Amygdala (tissue), 56 donors: Measurements from ENCODE around the gene C1orf167.

Source experiments
- DNase-seq, 56 donors: peaks; one replicate each; lab custom pipeline; 2025; lab: John Stamatoyannopoulos, UW

C1orf167 gene

DNA sequence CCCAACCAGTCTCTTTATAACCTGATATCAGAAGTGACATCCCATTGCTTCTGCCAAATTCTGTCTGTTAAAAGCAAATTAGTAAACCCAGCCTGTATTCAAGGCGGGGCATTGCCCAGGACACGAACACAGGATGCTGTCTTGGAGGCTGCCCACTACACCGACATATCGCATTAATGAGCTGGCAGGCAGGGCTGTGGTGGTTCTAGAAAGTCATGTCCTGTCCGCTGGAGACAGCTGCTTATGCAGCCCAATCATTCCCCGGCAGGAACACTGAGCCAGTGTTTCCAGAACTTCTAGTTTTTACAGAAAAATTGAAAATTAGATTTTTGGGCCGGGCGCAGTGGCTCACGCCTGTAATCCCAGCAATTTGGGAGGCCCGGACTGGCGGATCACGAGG, 19.3 kb downstream of the C1orf167 start:
- DNase-seq, result no peak

DNA sequence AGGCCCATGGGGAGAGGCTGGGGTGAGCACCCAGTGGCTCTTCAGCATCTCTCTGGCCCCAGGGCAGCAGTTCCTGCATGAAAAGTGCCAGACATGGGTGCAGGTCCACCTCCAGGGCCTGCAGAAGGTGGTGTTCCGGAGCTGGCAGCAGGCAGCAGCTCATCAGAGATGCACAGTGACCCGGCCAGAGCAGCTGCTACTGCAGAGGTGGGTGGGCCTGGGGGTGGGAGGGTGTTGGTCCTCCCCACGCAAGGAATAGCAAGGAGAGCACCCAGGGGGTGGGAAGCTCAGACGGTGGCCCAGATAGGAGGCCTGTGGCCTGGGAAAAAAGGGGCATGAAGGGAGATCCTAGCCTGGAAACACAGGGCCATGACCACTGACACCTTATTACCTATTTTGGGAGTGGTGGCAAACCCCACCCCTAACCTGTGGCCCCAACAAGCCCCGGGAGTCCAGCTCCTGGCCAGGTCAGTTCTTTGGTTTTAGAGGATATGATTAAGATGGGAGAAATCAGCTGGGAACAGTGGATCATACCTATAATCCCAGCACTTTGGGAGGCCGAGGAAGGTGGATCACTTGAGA, 20.2 kb downstream of the C1orf167 start:
- no peak for DNase-seq

DNA sequence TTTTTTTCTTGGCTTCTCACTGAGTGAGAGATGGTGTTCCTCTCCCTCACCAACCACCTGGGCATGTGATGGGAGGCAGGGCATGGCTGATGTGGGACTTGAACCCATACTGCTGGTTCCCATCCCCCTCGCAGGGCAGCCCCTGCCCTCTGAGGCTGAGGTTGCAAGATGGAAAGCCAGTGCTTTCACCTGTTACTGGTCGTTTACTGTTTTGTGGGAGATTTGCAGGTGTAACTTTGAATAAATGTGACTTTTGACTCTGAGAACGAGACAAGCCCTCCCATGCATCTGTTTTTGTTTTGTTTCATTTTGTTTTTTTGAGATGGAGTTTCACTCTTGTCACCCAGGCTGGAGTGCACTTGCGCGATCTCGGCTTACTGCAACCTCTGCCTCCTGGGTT, 21.6 kb downstream of the C1orf167 start:
- no peak for DNase-seq

DNA sequence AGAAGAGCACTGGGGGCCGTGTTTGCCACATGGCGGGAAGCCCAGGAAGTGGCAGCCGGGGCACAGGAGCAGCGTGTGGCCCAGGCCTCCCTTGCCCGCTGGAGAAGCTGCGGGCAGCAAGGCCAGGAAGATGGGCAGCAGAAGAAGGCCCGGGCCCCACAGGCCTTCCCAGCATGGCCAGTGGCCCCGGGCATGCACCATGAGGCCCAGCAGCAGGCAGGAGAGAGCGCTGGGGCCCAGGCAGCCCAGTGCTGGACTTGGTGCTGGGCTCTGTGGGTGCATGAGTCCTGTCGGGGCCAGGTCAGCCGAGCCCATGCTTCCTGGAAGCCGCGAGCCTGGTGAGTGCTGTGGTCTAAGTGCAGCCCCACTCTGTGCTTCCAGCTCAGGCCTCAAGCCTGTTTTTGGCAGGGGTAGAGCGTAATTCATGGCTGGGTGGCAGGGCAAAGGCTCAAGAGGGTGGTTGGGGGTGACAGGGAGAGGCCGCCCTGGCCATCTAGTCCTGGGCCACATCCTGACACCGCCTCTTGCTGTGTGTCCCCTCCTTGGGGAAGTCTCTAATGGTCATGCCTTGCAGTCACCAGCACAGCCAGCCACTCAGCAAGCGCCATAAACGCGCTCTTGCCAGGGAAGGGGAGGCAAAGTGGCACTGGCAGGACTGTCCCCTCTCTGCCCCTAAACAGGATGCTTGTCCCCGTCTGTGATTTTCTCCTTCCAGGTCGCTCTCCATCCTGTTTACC, 22.4 kb downstream of the C1orf167 start:
- no peak for DNase-seq

DNA sequence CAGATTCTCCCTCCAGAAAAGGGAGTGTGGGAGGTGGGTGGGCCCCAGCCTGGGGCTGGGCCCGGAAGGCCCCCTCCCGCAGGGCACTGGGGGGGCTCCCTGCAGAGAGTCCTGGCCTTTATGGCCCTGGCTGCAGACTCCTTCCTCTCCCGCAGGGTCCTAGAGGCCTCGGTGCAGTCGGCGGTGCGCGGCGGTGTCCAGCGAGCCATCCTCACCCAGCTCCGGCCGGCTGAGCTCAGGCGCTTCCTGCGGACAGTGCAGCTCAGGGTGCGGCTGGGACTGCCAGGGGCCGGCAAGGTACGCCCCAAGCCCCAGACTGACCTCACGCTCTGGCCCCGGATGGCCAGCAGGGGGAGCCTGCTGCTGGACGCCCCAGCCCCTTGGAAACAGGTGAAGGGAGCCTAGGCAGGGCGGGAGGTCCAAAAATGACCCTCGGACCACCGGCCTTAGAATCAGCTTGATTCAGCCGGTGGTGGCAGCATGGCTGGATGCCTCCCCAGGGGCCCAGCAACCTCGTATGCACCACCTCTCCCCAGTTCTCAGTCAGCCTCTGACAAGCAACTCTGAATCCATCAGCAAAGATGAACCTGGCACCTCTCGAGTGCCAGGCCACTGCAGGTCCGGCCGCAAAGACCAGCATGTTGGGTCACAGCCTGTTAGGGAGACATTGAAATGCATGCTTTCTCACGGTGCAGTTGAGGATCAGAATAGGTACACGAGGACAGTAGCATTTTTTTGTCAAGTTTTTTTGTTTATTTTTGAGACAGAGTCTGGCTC, 23.2 kb downstream of the C1orf167 start:
- DNase-seq, result peak in 29 of 56 donors; percentile 11 to 70 (median 33)

DNA sequence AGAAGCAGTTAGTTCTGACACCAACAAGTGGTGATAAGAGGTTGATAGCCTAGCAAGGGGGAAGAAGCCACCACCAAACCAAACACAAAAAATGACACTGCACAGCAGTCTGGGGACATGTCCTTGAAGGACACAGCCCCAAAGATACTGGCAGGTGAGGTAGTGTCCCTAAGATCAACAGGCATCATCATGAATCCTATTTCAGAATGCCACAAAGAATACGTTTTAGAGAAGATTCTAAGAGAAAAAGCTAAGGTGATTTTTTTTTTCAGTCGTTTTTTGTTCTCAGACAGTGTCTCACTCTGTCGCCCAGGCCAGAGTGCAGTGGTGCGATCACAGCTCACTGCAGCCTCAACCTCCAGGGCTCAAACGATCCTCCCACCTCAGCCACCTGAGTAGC, 24.2 kb downstream of the C1orf167 start:
- DNase-seq, result no peak

DNA sequence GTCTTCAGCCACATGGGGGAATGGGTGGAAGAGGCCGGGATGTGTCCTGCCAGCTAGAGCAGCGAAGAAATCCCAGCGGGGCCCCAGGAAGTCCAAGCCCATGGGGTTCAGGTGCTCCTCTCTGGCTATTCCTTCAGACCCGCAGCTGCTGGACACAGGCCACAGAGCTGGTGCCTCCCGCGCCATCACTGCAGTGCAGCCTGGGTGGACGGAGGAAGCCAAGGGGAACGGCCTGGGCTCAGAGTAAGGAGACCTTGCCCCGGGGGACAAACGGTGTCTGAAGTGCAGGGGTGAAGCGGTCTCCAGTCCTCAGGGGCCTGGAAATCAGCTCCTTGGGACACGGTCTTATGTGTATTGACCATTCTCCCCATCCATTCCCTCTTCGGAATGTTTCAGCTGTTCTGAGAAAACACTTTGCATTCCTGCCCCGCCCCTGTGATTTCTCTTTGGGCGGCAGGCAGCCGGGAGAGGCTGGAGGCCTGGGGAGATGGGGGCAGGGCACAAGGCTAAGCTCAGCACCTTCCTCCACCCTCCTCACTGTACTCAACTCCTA, 25.3 kb downstream of the C1orf167 start:
- peak in 1 of 56 donors; percentile 12 for DNase-seq

DNA sequence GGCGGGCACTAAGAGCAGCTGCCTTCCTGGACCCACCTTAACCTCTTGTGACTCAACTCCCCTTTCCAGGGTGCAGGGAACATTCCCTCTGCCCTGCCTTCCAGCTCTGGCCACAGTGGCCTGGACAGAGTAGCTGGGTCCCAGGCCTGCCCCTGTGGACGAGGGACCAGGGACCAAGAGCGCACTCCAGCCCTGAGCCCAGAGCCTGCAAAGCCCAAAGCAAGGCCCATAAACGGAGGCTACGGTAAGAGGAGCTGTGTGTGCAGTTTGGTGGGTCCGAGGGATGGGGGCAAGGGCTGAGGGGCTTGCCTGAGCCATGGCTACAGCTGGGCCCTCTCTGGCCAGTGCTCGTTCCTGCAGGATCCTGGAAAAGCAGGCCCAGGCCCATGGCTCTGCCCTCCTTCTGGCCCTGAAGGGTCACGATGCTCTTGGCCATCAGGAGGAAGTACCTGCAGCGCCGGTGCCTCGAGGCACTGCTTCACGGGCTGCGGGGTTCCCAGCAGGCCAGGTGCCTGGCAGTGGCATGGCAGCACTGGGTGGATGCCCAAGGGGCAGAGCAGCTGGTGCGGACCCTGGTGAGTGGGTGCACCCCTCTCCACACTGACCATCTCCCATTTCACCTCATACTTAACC, 25.9 kb downstream of the C1orf167 start:
- no peak for DNase-seq

DNA sequence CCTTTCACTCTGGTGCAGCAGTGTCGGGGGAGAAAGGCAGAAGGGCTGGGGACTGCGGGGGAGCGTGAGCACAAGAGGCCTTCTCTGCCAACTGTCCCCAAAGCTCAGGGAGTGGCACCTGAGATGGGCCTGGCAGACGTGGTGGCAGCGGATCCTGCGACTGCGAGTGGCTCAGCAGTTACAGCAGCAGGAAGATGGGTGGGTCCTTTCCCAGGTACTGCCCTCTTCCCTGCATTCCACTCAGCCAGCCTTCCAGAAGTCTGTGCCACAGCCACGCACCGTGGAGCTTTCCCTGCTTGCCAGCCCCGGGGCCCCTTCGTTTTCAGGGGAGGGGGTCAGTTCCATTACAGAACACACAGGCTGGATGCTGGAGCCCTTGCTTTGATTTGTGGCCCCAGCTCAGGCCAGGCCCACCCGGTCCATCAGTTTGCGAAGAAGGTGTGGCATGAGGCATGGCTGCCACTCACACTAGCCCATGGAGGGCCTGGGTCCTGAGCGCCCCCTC, 26.6 kb downstream of the C1orf167 start:
- DNase-seq, result no peak

DNA sequence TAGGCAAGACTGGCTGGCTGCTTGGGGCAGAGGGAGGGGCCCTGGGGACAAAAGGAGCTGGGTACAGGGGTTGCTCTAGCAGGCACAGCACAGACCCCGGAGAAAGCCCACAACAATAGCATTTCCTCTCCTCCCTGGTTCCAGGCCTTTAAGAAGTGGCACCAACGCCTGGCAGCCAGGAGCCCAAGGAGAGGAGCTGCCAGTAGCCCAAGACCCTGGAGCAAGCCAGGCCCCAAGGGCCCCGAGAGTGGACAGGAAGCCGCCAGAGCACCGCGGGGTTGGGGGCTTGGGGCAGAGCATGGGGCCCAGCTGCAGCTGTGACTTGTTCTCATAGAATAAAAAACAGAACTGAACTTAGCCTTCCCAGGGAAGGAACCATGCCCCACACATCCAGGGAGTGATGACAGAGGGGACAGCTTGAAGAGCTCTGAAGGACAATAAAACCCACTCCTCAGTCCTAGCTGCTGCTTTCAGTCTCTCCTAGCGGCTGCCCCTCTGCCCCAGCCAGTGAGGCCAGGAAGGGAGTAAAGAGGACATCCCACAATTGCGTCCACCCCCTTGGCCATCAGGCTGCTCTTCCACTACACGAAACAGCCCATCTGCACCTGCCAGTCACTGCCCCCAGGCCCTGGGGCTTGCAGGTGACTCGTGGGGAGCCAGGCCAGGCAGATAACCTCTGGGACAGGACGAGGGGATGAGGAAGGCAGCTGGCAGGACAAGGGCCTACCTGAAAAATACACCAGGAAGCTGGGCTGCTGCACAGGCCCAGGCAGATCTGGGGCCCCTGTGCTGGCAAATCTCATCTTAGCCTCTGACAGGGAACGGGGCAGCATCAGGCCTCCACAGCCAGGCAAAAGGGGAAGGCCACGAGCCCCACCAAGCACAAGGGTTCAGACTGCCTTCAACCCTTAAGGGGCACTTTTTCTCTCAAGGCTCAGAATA, 27.4 kb downstream of the C1orf167 start:
- no peak for DNase-seq

DNA sequence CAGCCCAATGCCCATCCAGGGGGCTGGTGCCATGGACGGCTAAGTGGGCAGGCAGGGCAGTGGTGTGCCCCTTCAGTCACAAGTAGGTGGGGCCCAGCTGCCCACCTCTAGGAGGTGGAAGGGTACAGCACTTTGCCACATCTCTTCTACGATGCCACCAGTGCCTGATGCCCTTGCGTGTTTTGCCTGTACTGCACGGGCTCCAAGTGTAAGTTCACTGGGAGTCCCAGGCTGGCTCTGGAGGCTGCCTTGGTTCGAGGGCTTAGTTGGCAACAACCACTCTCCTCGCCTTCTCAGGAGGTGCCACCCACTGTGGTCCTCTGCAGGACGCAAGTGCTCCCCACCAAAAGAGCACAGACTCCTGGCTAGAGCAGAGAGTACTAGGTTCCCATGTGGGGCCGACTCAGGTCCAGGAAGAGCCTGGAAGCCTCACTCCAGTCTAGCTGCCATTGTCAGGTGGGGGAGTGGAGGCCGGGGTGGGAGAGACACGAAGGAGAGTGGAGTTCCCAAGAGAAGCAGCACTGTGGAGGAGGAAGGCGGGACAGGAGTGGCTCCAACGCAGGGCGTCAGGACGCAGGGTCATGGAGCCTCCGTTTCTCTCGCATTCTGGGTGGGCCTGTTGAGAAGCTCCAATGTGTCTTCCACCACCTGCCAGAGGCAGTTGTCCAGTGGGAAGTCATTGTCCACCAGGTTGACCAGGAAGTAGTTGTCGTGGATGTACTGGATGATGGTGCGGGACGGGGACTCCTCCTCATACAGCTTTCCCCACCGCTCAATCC, 28.3 kb downstream of the C1orf167 start:
- DNase-seq, result no peak

DNA sequence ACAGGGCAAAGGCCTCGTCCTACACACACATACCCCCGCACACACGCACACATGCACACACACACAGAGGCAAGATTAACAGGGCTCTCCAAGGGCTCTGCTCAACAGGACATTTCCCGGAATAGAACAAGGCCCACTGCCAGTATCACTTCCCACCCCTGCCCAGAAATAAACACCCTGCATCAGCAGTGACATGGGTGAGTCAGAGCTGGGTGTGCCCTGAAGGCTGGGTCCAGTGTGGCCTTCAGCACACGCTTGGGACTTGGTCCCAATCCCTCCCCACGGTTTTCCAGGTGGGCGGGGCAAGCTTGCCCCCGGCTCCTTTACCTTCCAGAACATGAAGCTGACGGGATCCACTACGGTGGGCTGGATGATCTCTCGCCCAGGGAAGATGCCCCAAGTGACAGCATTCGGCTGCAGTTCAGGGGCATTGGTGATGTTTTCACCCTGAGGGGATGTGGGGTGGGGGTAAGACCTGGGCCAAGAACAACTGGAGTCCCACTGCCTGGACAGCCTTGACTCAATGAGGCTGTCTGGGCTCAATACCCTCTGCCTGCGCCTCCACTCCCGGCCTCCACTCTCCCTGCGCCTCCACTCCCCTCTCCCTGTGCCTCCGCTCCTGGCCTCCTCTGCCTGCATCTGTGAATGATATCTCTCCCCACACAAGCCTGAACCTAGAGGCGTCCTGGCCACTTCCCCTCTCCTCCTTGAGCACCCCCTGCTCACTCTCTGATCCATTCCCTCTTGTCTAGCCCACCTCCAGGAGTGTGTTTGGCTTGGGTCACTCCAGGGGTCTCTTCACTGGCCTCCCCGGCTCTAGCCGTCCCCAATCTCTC, 29.1 kb downstream of the C1orf167 start:
- DNase-seq, result peak in 40 of 56 donors; percentile 10 to 84 (median 46)

DNA sequence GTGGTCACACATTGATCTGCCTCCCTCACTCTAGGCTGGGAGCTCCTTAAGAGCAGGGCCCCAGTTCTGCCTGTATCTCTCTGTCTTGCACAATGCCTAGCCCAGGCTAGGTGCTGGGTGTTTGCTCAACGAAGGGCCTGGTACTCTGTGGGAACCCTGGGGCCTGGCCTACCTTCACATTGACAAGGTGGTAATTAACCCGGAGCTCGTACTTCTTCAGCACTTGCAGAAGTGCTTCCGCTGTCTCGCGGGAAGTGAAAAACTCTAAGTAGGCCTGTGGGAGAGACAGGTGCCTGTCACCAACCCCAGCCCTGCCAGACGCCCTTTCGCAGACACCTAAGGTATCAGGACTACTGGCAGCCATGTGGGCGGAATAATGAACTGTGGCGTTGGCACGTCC, 30.1 kb downstream of the C1orf167 start:
- no peak for DNase-seq

DNA sequence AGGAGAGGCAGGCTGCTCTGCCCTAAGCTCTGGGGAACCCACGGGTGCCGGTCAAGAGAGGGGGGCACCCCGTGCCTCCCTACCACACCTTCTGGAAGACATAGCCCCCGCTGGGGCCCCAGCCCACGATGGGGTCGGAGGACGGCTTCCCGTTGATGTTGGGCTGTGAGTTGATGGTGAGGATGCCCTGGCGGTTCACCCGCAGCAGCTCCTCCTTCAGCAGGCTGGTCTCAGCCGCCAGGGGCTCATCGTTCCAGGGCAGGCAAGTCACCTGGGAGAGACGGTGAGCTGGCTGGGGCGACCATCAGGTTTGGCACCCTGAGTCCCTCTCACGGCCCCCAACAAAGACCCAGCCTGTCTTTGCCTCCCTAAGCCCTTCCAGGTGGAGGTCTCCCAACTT, 31.8 kb downstream of the C1orf167 start:
- DNase-seq, result no peak

DNA sequence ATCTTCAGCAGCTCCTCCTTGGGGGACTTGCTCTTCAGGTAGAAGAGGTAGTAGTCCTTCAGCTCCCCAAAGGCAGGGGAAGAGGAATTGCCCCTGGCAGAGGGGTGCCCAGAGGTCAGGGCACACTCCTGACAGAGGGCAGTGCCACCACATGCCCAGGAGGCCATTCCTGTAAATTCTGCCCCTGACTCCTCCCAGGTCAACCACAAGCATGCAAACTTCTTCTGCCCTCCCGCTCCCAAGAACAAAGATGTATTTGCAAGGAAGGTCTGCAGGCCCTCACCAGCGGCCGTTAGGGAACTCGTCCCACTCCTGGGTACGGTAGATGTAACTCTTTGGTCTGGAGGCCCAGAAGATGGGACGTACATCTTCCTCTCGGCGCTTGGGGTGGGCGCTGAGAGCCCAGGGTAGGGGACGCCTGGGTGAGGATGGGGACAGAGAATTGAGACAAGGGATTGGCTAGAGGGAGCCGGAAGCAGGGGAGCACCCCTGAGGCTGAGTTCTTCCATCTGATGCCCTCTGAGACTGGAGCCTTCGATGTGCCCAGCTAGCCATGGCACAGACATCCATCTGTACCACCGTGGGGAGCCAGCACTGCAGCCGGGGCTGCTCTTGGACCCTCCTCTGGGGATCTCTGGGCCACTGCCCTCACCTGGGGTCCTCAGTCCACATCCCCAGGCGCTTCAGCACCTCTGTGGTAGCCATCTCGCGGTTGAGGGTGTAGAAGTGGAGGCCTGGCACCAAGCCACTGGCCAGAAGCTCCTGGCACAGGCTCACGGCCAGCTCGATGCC, 32.6 kb downstream of the C1orf167 start:
- DNase-seq, result no peak

DNA sequence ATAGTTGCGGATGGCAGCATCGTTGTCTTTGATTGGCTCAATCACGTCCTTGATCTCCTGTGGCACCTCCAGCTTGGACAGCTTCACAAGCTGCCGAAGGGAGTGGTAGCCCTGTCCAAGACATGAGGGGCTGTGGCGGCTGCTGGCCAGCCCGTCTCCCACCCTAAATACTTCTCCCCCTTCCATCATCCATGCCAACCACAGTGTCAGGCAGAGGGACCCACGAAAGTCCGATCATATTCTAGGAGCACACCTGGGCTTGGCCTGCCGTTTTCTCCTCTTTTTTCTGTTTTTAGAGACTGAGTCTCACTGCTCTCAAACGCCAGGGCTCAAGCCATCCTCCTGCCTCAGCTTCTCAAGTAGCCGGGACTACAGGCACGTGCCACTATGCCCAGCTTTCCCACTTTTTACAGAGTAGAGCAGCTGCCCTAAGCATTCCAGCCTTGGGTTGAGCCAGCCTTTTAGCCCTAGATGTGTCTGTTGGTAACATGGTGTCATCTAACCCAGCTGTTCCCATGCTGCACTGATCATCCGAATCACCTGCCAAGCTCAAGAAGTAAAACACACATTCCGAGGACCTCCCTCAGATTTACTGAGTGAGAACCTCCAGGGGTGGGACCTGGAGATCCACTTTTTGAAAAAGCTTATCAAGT, 33.4 kb downstream of the C1orf167 start:
- DNase-seq, result no peak
